H9 (cell line): Measurements from ENCODE around the gene LRRFIP1. TPM values are rescaled to one million over a fixed set of nuclear protein-coding genes. Genes with fewer than 3 reads are reported as not detected.

Source experiments
- DNase-seq: peaks from one replicate; pipeline ENCODE4 v3.0.0-alpha.2; 2017
- H2AFZ ChIP-seq: one replicate; pipeline ENCODE4 v1.6.1; 2013; ENCODE audit warnings: mild to moderate bottlenecking, low read length, control low read depth, moderate library complexity
- H2AK5ac ChIP-seq: 2 replicates; pipeline ENCODE4 v1.6.1; 2013; ENCODE audit warnings: low read length, control low read depth, mixed read lengths; ENCODE audit not compliant: insufficient read length
- H2BK120ac ChIP-seq: one replicate; pipeline ENCODE4 v1.6.1; 2013; ENCODE audit warnings: low read depth, mild to moderate bottlenecking, low read length, control low read depth, inconsistent platforms; ENCODE audit not compliant: poor library complexity, severe bottlenecking
- H2BK12ac ChIP-seq: 2 replicates; pipeline ENCODE4 v1.6.1; 2013; ENCODE audit warnings: low read length, control low read depth, mixed read lengths, low read depth; ENCODE audit not compliant: insufficient read length
- H2BK15ac ChIP-seq: 2 replicates; pipeline ENCODE4 v1.6.1; 2013; ENCODE audit warnings: low read depth, low read length, control low read depth
- H2BK20ac ChIP-seq: one replicate; pipeline ENCODE4 v1.6.1; 2013; ENCODE audit warnings: low read depth, mild to moderate bottlenecking, low read length, control low read depth, inconsistent platforms; ENCODE audit not compliant: poor library complexity, severe bottlenecking
- H2BK5ac ChIP-seq: 2 replicates; pipeline ENCODE4 v1.6.1; 2013; ENCODE audit warnings: low read length, control low read depth, mixed read lengths; ENCODE audit not compliant: insufficient read length
- H3K14ac ChIP-seq: 2 replicates; pipeline ENCODE4 v1.6.1; 2013; ENCODE audit warnings: low read length, control low read depth; ENCODE audit not compliant: insufficient read depth
- H3K18ac ChIP-seq: 2 replicates; pipeline ENCODE4 v1.6.1; 2013; ENCODE audit warnings: low read depth, mild to moderate bottlenecking, mixed read lengths, low read length, control low read depth; ENCODE audit not compliant: insufficient read length
- H3K23ac ChIP-seq: 2 replicates; pipeline ENCODE4 v1.6.1; 2013; ENCODE audit warnings: low read length, control low read depth, mixed read lengths, low read depth; ENCODE audit not compliant: insufficient read length
- H3K23me2 ChIP-seq: 2 replicates; pipeline ENCODE4 v1.6.1; 2013; ENCODE audit warnings: low read depth, mild to moderate bottlenecking, mixed read lengths, low read length, control low read depth; ENCODE audit not compliant: insufficient read length, poor library complexity, severe bottlenecking
- H3K27ac ChIP-seq: 2 replicates; pipeline ENCODE4 v1.5.1; 2013; ENCODE audit warnings: low read length, control low read depth, mixed read lengths, low read depth; ENCODE audit not compliant: insufficient read length
- H3K27me3 ChIP-seq: 2 replicates; pipeline ENCODE4 v1.6.1; 2013; ENCODE audit warnings: low read length, control low read depth, inconsistent platforms; ENCODE audit not compliant: insufficient read depth
- H3K4ac ChIP-seq: 2 replicates; pipeline ENCODE4 v1.6.1; 2013; ENCODE audit warnings: low read depth, mild to moderate bottlenecking, control low read depth, inconsistent platforms, low read length, moderate library complexity
- H3K4me1 ChIP-seq: 2 replicates; pipeline ENCODE4 v1.6.1; 2013; ENCODE audit warnings: low read length, control low read depth, inconsistent platforms; ENCODE audit not compliant: insufficient read depth
- H3K4me2 ChIP-seq: 2 replicates; pipeline ENCODE4 v1.6.1; 2013; ENCODE audit warnings: low read length, control low read depth, mixed read lengths; ENCODE audit not compliant: insufficient read length, insufficient read depth
- H3K56ac ChIP-seq: 2 replicates; pipeline ENCODE4 v1.6.1; 2013; ENCODE audit warnings: low read depth, mild to moderate bottlenecking, mixed read lengths, low read length, control low read depth; ENCODE audit not compliant: insufficient read length
- H3K79me1 ChIP-seq: 2 replicates; pipeline ENCODE4 v1.6.1; 2013; ENCODE audit warnings: low read depth, mild to moderate bottlenecking, moderate library complexity, low read length, control low read depth, inconsistent platforms; ENCODE audit not compliant: insufficient read depth, poor library complexity, severe bottlenecking
- H3K79me2 ChIP-seq: 2 replicates; pipeline ENCODE4 v1.6.1; 2013; ENCODE audit warnings: low read length, control low read depth, inconsistent platforms; ENCODE audit not compliant: insufficient read depth
- H3K9ac ChIP-seq: 2 replicates; pipeline ENCODE4 v1.6.1; 2013; ENCODE audit warnings: low read length, control low read depth, mixed read lengths; ENCODE audit not compliant: insufficient read length; ENCODE audit errors: extremely low read depth
- H3K9me3 ChIP-seq: one replicate; pipeline ENCODE4 v1.6.1; 2013; ENCODE audit warnings: low read depth, low read length, inconsistent platforms; ENCODE audit not compliant: control insufficient read depth
- H3T11ph ChIP-seq: one replicate; pipeline ENCODE4 v1.6.1; 2013; ENCODE audit warnings: mild to moderate bottlenecking, low read length, control low read depth, inconsistent platforms
- H4K20me1 ChIP-seq: one replicate; pipeline ENCODE4 v1.6.1; 2013; ENCODE audit not compliant: control insufficient read depth, insufficient read length, insufficient read depth
- H4K5ac ChIP-seq: 2 replicates; pipeline ENCODE4 v1.6.1; 2013; ENCODE audit warnings: low read depth, mild to moderate bottlenecking, mixed read lengths, low read length, control low read depth; ENCODE audit not compliant: insufficient read length
- H4K8ac ChIP-seq: replicated peaks from 2 replicates; pipeline ENCODE4 v1.6.1; 2013; ENCODE audit warnings: low read length, control low read depth, mixed read lengths, low read depth; ENCODE audit not compliant: insufficient read length
- H4K91ac ChIP-seq: 2 replicates; pipeline ENCODE4 v1.6.1; 2013; ENCODE audit warnings: low read depth, mild to moderate bottlenecking, moderate library complexity, mixed read lengths, low read length, control low read depth; ENCODE audit not compliant: insufficient read length
- H3K27ac Mint-ChIP-seq, 3 experiments: 2 replicates in 2 of 3; 3 replicates in 1 of 3; pipeline ENCODE4 v1.8.0; 2020 to 2021; ENCODE audit warnings: mixed read lengths in 3 of 3, mild to moderate bottlenecking in 1 of 3, moderate library complexity in 1 of 3
- H3K27me3 Mint-ChIP-seq: 2 replicates; pipeline ENCODE4 v1.8.0; 2021; ENCODE audit warnings: low read depth, mild to moderate bottlenecking, moderate library complexity, mixed read lengths
- H3K36me3 Mint-ChIP-seq, 3 experiments: 2 replicates in 2 of 3; 3 replicates in 1 of 3; pipeline ENCODE4 v1.8.0; 2020 to 2021; ENCODE audit warnings: low read depth in 3 of 3, mixed read lengths in 3 of 3; ENCODE audit not compliant: insufficient read depth in 1 of 3
- H3K4me1 Mint-ChIP-seq, 2 experiments: 2 replicates each; pipeline ENCODE4 v1.8.0; 2020; ENCODE audit warnings: mixed read lengths in 2 of 2
- H3K4me3 Mint-ChIP-seq, 2 experiments: 2 replicates in 1 of 2; 3 replicates in 1 of 2; pipeline ENCODE4 v1.8.0; 2020 to 2021; ENCODE audit warnings: mild to moderate bottlenecking in 2 of 2, mixed read lengths in 2 of 2, moderate library complexity in 1 of 2
- H3K9me3 Mint-ChIP-seq, 2 experiments: 2 replicates in 1 of 2; 3 replicates in 1 of 2; pipeline ENCODE4 v1.8.0; 2020; ENCODE audit warnings: mild to moderate bottlenecking in 2 of 2, mixed read lengths in 2 of 2, moderate library complexity in 1 of 2
- WGBS: extraction: QIAGEN DNeasy Blood & Tissue Kit; methylation state at CpG from one replicate; pipeline ENCODE4 v1.1.7; 2013; ENCODE audit warnings: missing lambda C conversion rate, low lambda C conversion rate, mixed read lengths; ENCODE audit not compliant: insufficient read length; ENCODE audit errors: extremely low coverage; 5-methylcytosine and 5-hydroxymethylcytosine counted together
- total RNA-seq: library from RNA; stranded (reverse); gene quantifications from 2 replicates; pipeline ENCODE4 v1.2.1, GENCODE V29; 2021
- TF ChIP-seq, protein P1 (sequence below): fragments of 200-600 bp; sonication (generic); conservative IDR thresholded peaks from 3 replicates; pipeline ENCODE4 v1.8.0; 2021; ENCODE audit warnings: antibody characterized with exemption, mild to moderate bottlenecking

The LRRFIP1 gene
- total RNA-seq, 1 experiment from 2014 or later: 38.5 TPM

- H3K27me3 Mint-ChIP-seq: peaks cover 21% of the 10 kb centered on the region
- no peaks in the 10 kb centered on the region for H3K27me3 ChIP-seq
- H4K91ac ChIP-seq: no peak overlapping the region
- no peaks in the 10 kb centered on the region for H3K79me1 ChIP-seq
- H2BK15ac ChIP-seq: no peak overlapping the region
- no peaks in the 10 kb centered on the region for H3K9me3 Mint-ChIP-seq
- no peaks in the 10 kb centered on the region for H3K4me1 Mint-ChIP-seq
- H3K56ac ChIP-seq: no peak overlapping the region
- DNase-seq: no peak
- H3K36me3 Mint-ChIP-seq: no peaks in the 10 kb centered on the region
- WGBS: no CpG with 5 or more reads among the region's 1 CpG
- no peak overlapping the region for H3K27ac ChIP-seq
- no peak overlapping the region for H4K8ac ChIP-seq
- no peak overlapping the region for H4K5ac ChIP-seq
- H4K20me1 ChIP-seq: no peaks in the 10 kb centered on the region
- H3K18ac ChIP-seq: no peak overlapping the region
- H3T11ph ChIP-seq: no peak overlapping the region
- no peak overlapping the region for H3K23ac ChIP-seq
- H3K27ac Mint-ChIP-seq: no peak overlapping the region
- no peaks in the 10 kb centered on the region for H3K79me2 ChIP-seq
- TF ChIP-seq, protein P1, sequence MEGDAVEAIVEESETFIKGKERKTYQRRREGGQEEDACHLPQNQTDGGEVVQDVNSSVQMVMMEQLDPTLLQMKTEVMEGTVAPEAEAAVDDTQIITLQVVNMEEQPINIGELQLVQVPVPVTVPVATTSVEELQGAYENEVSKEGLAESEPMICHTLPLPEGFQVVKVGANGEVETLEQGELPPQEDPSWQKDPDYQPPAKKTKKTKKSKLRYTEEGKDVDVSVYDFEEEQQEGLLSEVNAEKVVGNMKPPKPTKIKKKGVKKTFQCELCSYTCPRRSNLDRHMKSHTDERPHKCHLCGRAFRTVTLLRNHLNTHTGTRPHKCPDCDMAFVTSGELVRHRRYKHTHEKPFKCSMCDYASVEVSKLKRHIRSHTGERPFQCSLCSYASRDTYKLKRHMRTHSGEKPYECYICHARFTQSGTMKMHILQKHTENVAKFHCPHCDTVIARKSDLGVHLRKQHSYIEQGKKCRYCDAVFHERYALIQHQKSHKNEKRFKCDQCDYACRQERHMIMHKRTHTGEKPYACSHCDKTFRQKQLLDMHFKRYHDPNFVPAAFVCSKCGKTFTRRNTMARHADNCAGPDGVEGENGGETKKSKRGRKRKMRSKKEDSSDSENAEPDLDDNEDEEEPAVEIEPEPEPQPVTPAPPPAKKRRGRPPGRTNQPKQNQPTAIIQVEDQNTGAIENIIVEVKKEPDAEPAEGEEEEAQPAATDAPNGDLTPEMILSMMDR: no peak
- H2BK5ac ChIP-seq: no peak overlapping the region
- no peaks in the 10 kb centered on the region for H3K4me1 ChIP-seq
- H2BK12ac ChIP-seq: no peak overlapping the region
- H3K23me2 ChIP-seq: no peaks in the 10 kb centered on the region
- H3K4me2 ChIP-seq: no peak overlapping the region
- no peaks in the 10 kb centered on the region for H3K9me3 ChIP-seq
- no peak overlapping the region for H2BK20ac ChIP-seq
- no peak overlapping the region for H3K4me3 Mint-ChIP-seq
- H3K9ac ChIP-seq: no peak overlapping the region
- H2AFZ ChIP-seq: no peak overlapping the region
- no peak overlapping the region for H2AK5ac ChIP-seq
- H2BK120ac ChIP-seq: no peak overlapping the region
- H3K4ac ChIP-seq: no peak overlapping the region
- no peak overlapping the region for H3K14ac ChIP-seq
Observed at GRCh38 chr2:237815637-237816036, 188.2 kb downstream of the LRRFIP1 start.
